IPS-18c (cell line): ENCODE measurements around the gene NUP93.
"Not testable (repeated sequence)": the region's sequence is repeated elsewhere in the genome, so short reads cannot be mapped to it uniquely, and the experiment has no call there.

Source experiments
- H3K4me3 ChIP-seq: 2 replicates; pipeline ENCODE4 v1.7.0; 2013; ENCODE audit warnings: low read depth, mild to moderate bottlenecking, low read length, moderate library complexity; ENCODE audit not compliant: insufficient read depth
- H3K9me3 ChIP-seq: one replicate; pipeline ENCODE4 v1.6.1; 2013; ENCODE audit warnings: mild to moderate bottlenecking, low read length, moderate library complexity; ENCODE audit not compliant: control insufficient read depth, insufficient read depth

The NUP93 gene

DNA sequence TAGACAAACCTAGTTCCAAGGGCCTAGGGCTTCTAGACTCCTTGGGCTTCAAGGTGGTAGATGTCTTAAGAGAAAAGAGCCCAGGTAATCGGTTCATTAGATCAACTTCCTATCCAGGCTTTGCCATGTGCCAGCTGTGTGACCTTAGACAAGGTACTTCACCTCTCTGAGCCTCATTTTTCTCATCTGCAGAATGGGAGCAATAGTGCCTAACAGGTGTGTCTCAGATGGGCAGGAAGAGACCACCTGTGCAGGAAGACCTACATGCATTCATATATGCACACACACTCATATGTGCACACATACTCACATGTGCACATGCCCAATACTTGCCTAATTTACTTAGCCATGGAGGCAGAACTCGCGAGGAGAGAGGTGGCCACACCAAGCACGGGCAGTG is 150.8 kb downstream of the NUP93 start:
- Histone ChIP-seq H3K9me3 (peaks cover 2% of the 10 kb centered on the region), H3K4me3 (no peak overlapping the region)

DNA sequence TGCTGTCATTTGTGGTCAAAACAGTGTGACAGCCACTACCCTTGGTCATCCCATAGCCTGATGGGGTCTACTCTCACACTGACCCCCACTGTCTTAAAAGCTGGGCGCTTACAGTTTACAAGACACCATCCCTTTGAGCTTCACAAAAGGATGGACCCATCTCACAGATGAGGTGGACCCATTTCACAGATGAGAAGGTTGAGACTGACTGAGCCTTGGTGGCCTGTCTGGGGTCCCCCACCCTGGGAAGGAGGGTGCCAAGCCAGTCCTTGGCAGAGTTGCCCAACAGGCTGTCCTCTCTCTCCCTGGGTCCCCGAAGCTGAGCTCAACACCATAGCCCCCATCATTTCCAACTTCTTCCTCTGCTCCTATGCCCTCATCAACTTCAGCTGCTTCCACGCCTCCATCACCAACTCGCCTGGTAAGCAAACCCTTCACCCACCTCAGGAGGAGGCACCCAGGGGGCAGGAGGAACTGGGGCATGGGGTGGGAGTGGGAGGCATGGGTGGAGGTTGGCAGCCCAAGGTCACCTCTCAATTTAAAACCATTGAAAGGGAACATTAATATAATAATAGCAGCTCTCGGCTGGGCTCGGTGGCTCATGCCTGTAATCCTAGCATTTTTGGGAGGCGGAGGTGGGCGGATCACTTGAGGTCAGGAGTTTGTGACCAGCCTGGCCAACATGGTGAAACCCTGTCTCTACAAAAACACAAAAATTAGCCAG is 152.3 kb downstream of the NUP93 start:
- Histone ChIP-seq H3K9me3 (peaks cover 2% of the 10 kb centered on the region), H3K4me3 (no peak overlapping the region)

DNA sequence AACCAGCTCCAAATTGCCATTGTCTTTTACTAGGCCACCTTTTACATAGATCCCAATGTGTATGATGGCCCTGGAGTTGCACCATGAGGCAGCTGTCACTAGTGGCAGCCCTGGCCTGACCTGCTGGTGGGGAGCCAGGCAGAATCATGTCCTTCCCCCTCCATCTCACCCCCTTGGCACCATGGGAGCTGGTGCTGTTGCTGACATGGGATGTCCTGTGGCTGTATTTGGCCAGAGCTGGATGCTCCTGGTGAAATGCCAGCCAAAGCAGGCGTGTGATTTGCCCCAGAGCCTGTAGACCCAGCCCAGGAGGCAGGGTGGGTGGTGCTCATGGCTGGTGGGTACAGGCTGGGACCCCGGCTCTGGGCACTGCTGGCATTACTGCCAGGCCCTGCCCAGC is 153.7 kb downstream of the NUP93 start:
- H3K4me3 ChIP-seq: no peak overlapping the region
- peaks cover 2% of the 10 kb centered on the region for H3K9me3 ChIP-seq

DNA sequence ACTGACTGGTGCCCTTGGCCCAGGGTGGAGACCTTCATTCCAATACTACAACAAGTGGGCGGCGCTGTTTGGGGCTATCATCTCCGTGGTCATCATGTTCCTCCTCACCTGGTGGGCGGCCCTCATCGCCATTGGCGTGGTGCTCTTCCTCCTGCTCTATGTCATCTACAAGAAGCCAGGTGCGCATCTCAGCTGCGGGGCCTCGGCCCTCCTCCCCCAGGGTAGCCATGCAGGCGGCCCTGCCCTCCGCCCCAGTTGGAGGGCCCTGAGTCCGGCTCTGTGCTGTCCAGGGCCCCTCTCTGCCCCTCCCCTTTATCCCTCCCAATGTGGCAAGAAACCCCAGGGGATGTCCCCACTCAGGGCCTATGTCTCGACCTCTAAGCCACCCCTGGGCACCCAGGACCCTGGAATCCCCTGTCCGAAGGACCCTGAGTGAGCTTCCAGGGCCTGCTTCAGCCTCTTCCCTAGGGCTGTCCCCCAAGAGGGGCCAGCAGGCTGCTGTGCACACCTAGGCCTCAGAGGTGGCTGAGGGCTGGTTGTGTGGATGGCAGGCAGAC is 154.2 kb downstream of the NUP93 start:
- Histone ChIP-seq H3K9me3 (peaks cover 2% of the 10 kb centered on the region), H3K4me3 (no peak overlapping the region)

DNA sequence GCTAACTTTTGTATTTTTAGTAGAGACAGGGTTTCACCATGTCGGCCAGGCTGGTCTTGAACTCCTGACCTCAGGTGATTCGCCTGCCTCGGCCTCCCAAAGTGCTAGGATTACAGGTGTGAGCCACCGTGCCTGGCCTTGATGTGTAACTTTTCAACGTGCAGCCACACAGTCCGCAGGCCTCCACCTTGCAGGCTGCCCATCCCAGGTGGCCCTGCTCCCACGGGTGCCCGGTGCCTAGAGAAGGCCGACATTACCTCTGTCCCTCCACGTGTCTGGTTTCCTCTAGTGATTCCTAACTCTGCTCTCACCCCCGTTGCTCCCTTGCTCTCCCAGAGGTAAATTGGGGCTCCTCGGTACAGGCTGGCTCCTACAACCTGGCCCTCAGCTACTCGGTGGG is 155.0 kb downstream of the NUP93 start:
- H3K4me3 ChIP-seq, H3K9me3 ChIP-seq: not testable (repeated sequence)

DNA sequence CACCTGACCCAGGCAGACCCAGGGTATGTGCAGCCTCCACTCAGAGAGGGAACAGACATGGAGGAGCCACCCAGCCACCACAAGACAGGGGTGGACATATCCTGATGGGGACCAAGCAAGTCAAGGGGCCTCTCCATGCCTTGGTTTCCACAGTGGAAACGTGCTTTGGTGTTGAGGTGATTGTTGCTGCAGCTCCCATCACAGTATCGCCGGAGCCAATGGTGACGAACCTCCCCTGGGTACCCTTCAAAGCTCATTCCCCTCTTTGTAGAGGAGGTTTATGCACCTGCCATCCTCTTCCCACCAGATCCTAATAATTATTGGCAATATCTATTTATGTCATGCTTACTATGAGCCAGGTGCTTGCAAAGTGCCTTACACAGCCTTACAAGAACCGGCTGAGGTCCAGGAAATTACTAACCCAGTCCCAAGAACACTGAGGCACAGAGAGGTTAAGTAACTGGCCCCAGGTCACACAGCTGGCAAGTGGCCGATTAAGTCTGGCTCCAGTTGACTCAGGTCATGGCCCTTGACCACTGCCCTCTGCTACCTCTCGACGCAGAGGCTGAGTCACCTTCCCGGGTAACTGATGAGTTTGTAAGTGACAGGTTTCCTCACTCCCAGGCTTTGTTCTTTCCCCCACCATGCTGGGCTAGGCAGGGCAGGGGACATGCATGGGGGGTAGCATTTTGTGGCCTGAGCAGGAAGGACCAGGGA is 155.7 kb downstream of the NUP93 start:
- Histone ChIP-seq H3K4me3 (no peak overlapping the region), H3K9me3 (peaks cover 2% of the 10 kb centered on the region)

DNA sequence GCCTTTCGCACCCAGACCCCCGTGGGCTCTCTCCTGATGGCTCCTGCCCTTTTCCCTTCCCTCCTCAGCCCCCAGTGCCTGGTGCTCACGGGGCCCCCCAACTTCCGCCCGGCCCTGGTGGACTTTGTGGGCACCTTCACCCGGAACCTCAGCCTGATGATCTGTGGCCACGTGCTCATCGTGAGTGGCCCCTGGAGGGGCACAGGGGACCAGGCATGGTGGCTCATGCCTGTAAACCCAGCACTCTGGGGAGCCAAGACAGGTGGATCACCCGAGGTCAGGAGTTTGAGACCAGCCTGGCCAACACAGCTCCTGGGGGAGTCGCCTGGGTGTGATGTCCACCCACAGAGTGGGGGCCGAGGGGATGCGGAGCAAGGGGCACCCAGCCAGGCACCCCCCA is 156.4 kb downstream of the NUP93 start:
- no peak overlapping the region for H3K4me3 ChIP-seq

DNA sequence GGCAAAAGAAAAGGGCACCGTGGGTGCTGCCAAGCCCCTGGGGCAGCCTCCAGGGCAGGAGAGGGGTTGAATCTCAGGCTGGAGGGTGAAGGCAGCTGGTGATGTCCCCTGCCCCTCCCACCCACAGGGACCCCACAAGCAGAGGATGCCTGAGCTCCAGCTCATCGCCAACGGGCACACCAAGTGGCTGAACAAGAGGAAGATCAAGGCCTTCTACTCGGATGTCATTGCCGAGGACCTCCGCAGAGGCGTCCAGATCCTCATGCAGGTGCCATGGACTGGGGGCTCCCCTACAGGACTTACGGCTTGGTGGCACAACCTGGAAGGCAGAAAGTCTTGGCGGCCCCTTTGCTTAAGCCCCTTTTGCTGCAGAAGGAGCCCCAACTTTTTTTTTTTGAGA is 156.9 kb downstream of the NUP93 start:
- no peak overlapping the region for H3K4me3 ChIP-seq

More for the DNA sequence above, 156.4 kb downstream of the NUP93 start:
- peaks cover 2% of the 10 kb centered on the region for H3K9me3 ChIP-seq

DNA sequence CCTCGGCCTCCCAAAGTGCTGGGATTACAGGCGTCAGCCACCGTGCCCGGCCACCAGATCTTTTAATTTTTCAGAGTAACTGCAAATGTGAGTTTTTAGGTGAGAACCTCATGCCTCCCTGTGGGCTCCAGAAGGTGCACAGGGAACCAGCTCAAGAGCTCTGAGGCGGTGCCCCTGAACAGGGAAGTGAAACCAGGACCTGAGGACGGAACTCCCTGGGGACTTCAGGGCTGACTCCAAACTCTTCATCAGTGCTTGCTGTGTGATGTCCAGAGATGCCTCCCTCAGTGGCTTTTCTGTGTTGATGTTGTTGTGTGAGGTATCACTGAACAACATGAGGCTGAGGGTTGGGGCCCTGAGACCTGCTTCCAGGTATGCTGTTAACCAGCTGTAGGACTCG is 158.9 kb downstream of the NUP93 start:
- peaks cover 2% of the 10 kb centered on the region for H3K9me3 ChIP-seq
- H3K4me3 ChIP-seq: no peak overlapping the region

More for the DNA sequence above, 156.9 kb downstream of the NUP93 start:
- H3K9me3 ChIP-seq: peaks cover 2% of the 10 kb centered on the region

DNA sequence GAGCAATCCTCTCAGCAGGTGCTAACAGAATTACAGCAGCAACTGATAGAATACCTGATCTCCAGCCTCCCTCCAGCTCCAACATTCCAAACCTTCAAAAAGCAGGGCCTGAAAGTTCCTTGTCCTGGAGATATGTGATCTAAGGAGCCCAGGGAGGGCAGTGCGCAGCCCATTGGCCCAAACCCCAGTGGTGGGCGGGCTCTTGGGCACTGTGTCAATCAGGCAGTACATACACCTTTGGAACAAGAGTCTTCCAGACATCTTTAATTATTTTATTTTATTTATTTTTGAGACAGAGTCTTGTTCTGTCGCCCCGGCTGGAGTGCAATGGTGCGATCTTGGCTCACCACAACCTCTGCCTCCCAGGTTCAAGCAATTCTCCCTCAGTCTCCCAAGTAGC is 159.3 kb downstream of the NUP93 start:
- Histone ChIP-seq H3K4me3 (no peak overlapping the region), H3K9me3 (peaks cover 2% of the 10 kb centered on the region)

DNA sequence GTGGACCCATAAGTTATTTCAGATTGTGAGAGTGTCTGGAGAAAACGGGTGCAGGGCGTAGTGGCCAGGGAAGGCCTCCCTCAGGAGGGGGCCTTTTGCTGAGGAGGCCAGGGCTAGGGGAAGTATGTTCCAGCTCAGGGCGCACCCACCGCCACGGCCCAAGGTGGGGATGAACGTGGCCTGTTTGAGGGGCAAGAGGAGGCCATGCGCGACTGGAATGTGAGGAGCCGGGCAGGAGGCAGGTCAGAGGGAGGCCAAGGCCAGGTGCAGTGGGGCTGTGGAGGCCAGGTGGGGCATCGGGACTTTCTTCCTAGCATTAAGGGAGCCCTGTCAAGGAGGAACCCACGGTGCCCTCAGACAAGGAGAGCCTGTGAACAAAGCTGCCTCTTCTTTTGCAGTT is 161.8 kb downstream of the NUP93 start:
- Histone ChIP-seq H3K9me3 (no peaks in the 10 kb centered on the region), H3K4me3 (no peak overlapping the region)

DNA sequence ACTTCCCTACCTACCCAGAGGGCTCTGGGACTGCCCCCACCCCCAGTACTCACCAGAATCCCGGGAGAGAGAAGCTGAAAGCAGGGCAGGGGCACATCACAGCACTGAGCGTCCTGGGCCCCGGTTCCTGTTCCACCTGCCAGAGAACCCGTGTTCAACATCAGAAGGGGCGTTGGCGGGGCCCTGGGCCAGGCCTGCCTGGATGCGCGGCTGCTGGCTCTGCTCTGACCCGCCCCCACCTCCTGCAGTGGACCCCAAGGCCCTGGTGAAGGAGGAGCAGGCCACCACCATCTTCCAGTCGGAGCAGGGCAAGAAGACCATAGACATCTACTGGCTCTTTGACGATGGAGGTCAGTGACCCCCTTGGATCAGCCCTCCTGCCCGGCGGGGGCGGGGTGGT is 162.8 kb downstream of the NUP93 start:
- H3K9me3 ChIP-seq: no peaks in the 10 kb centered on the region
- no peak overlapping the region for H3K4me3 ChIP-seq

DNA sequence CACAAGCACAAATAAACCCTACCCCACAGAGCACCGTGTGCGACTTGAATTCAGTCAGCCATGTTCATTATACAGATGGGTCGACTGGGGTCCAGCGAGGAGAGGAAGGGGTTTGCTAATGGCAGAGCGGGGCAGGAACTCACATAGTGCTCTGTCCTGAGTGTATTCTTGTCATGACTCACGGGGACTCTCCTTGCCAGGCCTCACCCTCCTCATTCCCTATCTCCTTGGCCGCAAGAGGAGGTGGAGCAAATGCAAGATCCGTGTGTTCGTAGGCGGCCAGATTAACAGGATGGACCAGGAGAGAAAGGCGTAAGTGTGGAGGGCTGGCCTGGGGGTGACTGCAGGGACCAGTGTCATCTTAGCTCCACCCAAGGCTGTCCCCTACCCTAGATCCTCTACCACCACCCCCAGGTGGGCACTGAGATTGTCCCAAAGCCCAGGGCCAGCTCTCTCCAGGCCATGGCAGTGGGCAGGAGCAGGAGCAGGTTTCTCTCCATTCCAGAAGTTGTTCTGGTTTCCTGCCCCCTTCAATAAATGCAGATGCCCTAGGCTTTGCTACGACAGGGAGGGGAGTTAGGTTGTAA is 164.5 kb downstream of the NUP93 start:
- Histone ChIP-seq H3K4me3 (no peak overlapping the region), H3K9me3 (no peaks in the 10 kb centered on the region)

DNA sequence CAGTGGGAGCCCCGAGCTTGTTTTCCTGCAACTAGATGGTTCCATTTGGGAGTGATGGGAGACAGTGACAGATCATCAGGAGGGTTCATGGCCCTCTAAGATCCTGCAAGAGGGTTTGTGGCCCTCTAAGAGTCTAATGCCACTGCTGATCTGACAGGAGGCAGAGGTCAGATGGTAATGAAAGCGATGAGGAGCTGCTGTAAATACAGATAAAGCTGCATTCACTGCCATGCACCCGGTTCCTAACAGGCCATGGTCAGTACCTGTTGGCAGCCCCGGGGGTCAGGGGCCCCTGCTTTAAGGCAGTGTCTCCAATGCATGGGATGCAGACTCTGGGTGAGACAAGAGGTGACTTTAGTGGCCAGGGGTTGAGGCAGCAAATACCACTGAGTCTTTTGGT is 165.9 kb downstream of the NUP93 start:
- Histone ChIP-seq H3K4me3 (no peak overlapping the region), H3K9me3 (no peaks in the 10 kb centered on the region)

DNA sequence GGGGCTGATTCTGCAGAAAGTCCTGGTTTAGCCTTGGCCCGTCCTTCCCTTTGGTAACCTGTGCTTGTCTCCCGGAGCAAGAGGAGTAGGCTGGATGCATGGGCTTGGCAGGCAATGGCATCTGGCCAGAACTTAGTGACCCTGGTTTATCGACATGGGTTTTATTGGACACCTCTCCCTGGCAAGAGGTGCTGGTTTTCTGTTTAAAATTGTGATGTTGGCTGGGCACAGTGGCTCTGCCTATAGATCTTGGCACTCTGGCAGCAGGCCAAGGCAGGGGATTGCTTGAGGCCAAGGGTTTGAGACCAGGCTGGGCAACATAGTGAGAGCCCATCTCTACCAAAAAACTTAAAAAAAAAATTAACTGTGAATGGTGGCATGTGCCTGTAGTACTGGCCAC is 166.3 kb downstream of the NUP93 start:
- H3K9me3 ChIP-seq: no peaks in the 10 kb centered on the region

DNA sequence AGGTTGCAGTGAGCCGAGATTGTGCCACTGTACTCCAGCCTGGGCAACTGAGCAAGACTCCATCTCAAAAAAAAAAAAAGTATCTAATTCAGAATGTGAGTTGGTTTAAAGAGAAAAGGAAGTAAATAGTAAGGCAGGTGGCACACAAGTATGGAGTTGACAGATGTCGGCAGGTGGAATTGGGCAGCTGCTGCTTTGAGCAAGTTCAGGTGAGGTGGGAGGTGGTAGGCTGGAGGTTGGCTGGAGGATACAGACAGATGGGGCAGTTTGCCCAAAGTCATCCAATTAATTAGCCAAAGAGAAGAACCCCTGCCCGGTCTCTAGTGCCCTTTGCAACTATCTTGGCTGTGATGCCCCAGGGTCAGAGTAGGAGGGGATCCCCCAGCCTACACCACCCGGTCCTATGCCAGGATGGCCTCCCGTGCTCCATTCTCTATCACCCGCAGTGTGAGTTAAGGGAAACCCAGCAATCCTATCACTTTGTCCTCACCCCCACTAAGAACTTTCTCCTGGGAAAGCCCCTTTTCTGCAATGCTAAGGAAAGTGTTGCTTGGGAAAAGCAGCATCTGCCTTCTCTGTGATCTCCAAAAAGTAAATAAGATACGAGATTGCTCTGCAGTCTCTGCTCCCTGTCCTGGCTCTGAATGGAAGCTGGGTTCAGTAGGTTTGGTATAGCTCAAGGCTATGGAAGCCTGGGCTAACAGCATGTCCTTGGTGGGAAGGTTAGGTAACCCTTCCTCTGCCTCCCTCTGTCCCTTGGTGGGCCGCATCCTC is 167.3 kb downstream of the NUP93 start:
- H3K4me3 ChIP-seq: no peak overlapping the region
- H3K9me3 ChIP-seq: no peaks in the 10 kb centered on the region

More for the DNA sequence above, 166.3 kb downstream of the NUP93 start:
- H3K4me3 ChIP-seq: no peak overlapping the region

DNA sequence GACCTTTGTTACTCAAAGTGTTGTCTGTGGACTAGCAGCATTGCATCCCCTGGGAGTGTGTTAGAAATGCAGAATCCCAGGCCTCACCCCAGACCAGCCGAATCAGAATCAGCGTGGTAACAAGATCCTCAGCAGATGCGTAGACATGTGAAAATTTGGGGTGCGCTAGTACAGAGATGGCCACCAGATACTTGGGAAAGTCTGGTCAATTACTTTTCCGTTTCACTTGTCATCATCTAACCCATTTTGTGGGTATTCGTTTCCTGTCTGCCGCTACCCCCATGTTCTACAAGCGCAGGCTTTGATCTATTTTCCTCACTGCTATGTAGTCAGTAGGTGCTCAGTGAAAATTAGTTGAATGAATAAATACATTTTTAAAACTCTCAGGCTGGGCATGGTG is 168.9 kb downstream of the NUP93 start:
- no peaks in the 10 kb centered on the region for H3K9me3 ChIP-seq
- no peak overlapping the region for H3K4me3 ChIP-seq
